K562 (cell line): ENCODE measurements around the gene TMEM33. TPM values are rescaled to one million over a fixed set of nuclear protein-coding genes. Genes with fewer than 3 reads are reported as not detected.

Source experiments
- ATAC-seq: fragments of 200-7000 bp; cut with Tn5 transposase; 3 replicates; pipeline ENCODE4 v1.9.1; 2020; ENCODE audit warnings: moderate library complexity
- BruUV-seq: library from RNA; stranded (reverse); fragments of 400-500 nt; replicated peaks from 2 replicates; lab custom pipeline; 2021; lab: Mats Ljungman, UMichigan
- CTCF ChIA-PET: fragments of 300-600 bp; formaldehyde crosslinking; extraction: SDS; loops from one replicate; lab custom pipeline; 2021; ENCODE audit warnings: low intra/inter-chr PET ratio; lab: Yijun Ruan, JAX
- POLR2A ChIA-PET: fragments of 300-600, 350-650 bp; sonication (Branson Sonifier 250); formaldehyde crosslinking; extraction: SDS; loops from one replicate; lab custom pipeline; 2021; ENCODE audit warnings: antibody characterized with exemption, inconsistent platforms; lab: Yijun Ruan, JAX
- DNase-seq, 4 experiments: peaks; one replicate each; pipeline versions ENCODE4 v3.0.0 to v3.0.0-alpha.2; 2011 to 2018; ENCODE audit warnings: low spot score in 3 of 4, mixed read lengths in 3 of 4; ENCODE audit errors: extremely low read depth in 1 of 4
- FAIRE-seq: peaks from 2 replicates; lab custom pipeline; 2011; peaks lifted over from hg19 to GRCh38; lab: Jason Lieb, UNC
- H2AFZ ChIP-seq: 2 replicates; pipeline ENCODE4 v1.6.0; 2011; ENCODE audit warnings: low read depth, low read length, control low read depth, inconsistent platforms
- H3K27ac ChIP-seq: fragments of 200-600 bp; 3 replicates; pipeline ENCODE4 v1.8.0; 2011; ENCODE audit warnings: low read depth, mild to moderate bottlenecking, control low read depth, inconsistent platforms, low read length, moderate library complexity, mixed read lengths; ENCODE audit errors: extremely low read depth
- H3K27me3 ChIP-seq, 2 experiments: fragments of 300-600 bp in 1 of 2; 2 replicates in 1 of 2; 3 replicates in 1 of 2; pipeline versions ENCODE4 v1.6.0 to v1.8.0; 2011; ENCODE audit warnings: inconsistent platforms in 2 of 2, low read length in 2 of 2, mild to moderate bottlenecking in 1 of 2, mixed read lengths in 1 of 2, moderate library complexity in 1 of 2; ENCODE audit not compliant: control insufficient read depth in 2 of 2, insufficient read depth in 2 of 2
- H3K36me3 ChIP-seq: fragments of 300-600 bp; 3 replicates; pipeline ENCODE4 v1.8.0; 2011; ENCODE audit warnings: mild to moderate bottlenecking, low read length, inconsistent platforms; ENCODE audit not compliant: control insufficient read depth, insufficient read depth
- H3K4me1 ChIP-seq, 2 experiments: fragments of 200-600 bp in 1 of 2; replicated peaks in 1 of 2; 2 replicates in 1 of 2; 3 replicates in 1 of 2; pipeline versions ENCODE4 v1.5.1 to v1.8.0; 2011; ENCODE audit warnings: inconsistent platforms in 2 of 2, low read length in 2 of 2, mild to moderate bottlenecking in 1 of 2, mixed read lengths in 1 of 2, moderate library complexity in 1 of 2; ENCODE audit not compliant: control insufficient read depth in 2 of 2, insufficient read depth in 2 of 2
- H3K4me2 ChIP-seq: 2 replicates; pipeline ENCODE4 v1.6.1; 2011; ENCODE audit warnings: low read length, control low read depth, inconsistent platforms, mixed read lengths; ENCODE audit not compliant: insufficient read depth
- H3K4me3 ChIP-seq: fragments of 200-600 bp; sonication (generic), shearing (Covaris generic); 2 replicates; pipeline ENCODE4 v1.5.1; 2016; ENCODE audit warnings: control low read depth, inconsistent platforms
- H3K79me2 ChIP-seq: fragments of 200-600 bp; 3 replicates; pipeline ENCODE4 v1.8.0; 2011; ENCODE audit warnings: low read length, inconsistent platforms; ENCODE audit not compliant: control insufficient read depth, insufficient read depth
- H3K9ac ChIP-seq, 2 experiments: 2 replicates each; pipeline versions ENCODE4 v1.6.0 to v1.6.1; 2011; ENCODE audit warnings: low read depth in 2 of 2, low read length in 2 of 2, control low read depth in 1 of 2, inconsistent platforms in 1 of 2, mild to moderate bottlenecking in 1 of 2, mixed read lengths in 1 of 2; ENCODE audit not compliant: insufficient read depth in 1 of 2
- H3K9me1 ChIP-seq: one replicate; pipeline ENCODE4 v1.6.0; 2011; ENCODE audit warnings: inconsistent platforms, mild to moderate bottlenecking, low read length, moderate library complexity; ENCODE audit not compliant: control insufficient read depth, insufficient read depth
- H3K9me3 ChIP-seq: replicated peaks from 2 replicates; pipeline ENCODE4 v1.5.1; 2011; ENCODE audit warnings: low read depth, low read length, inconsistent platforms; ENCODE audit not compliant: control insufficient read depth, insufficient read depth
- H4K20me1 ChIP-seq: replicated peaks from 2 replicates; pipeline ENCODE4 v1.6.1; 2011; ENCODE audit warnings: low read length, inconsistent platforms, mixed read lengths; ENCODE audit not compliant: control insufficient read depth, insufficient read depth
- BACH1 ChIP-seq: fragments of 200-800 bp; sonication (Bioruptor generic); IDR thresholded peaks from 2 replicates; pipeline ENCODE4 v1.6.1; 2016; ENCODE audit warnings: missing genetic modification characterization, missing compliant biosample characterization
- BCOR ChIP-seq: fragments of 450-650 bp; IDR thresholded peaks from 2 replicates; pipeline ENCODE4 v1.6.1; 2016
- CBX2 ChIP-seq: fragments of 200-600 bp; sonication (generic); IDR thresholded peaks from one replicate; pipeline ENCODE4 v1.6.1; 2012; ENCODE audit warnings: mild to moderate bottlenecking, low read length, inconsistent platforms; ENCODE audit not compliant: insufficient read depth, poor library complexity, severe bottlenecking
- CBX8 ChIP-seq: fragments of 200-600 bp; sonication (generic); IDR thresholded peaks from 2 replicates; pipeline ENCODE4 v1.6.1; 2012; ENCODE audit warnings: borderline replicate concordance, mixed run types, low read depth, mild to moderate bottlenecking, moderate library complexity, mixed read lengths, low read length, control low read depth, inconsistent platforms; ENCODE audit not compliant: poor library complexity, severe bottlenecking; ENCODE audit errors: extremely low read depth
- EP400 ChIP-seq: fragments of 450-650 bp; IDR thresholded peaks from 2 replicates; pipeline ENCODE4 v1.6.1; 2017; ENCODE audit warnings: antibody characterized with exemption, mild to moderate bottlenecking, moderate library complexity
- HNRNPL ChIP-seq: fragments of 200-400 bp; formaldehyde crosslinking; IDR thresholded peaks from 2 replicates; pipeline ENCODE4 v1.6.1; 2017; ENCODE audit warnings: low read depth, mild to moderate bottlenecking, low read length
- VEZF1 ChIP-seq: fragments of 200-800 bp; sonication (Bioruptor generic); IDR thresholded peaks from 2 replicates; pipeline ENCODE4 v1.6.1; 2017; ENCODE audit warnings: missing genetic modification characterization, missing compliant biosample characterization
- ZNF184 ChIP-seq: sonication (generic); formaldehyde crosslinking; IDR thresholded peaks from 2 replicates; pipeline ENCODE4 v1.5.0; 2020; ENCODE audit warnings: missing genetic modification reagents
- ZNF212 ChIP-seq: fragments of 450-650 bp; formaldehyde crosslinking; IDR thresholded peaks from 2 replicates; pipeline ENCODE4 v1.4.0; 2020; ENCODE audit warnings: mild to moderate bottlenecking
- ZNF766 ChIP-seq: fragments of 200-800 bp; sonication (Bioruptor generic); conservative IDR thresholded peaks from 2 replicates; pipeline ENCODE4 v1.6.1; 2016; ENCODE audit warnings: missing genetic modification characterization, missing compliant biosample characterization
- WGBS: fragments of 100-300 bp; shearing (Covaris generic); methylation state at CpG from one replicate; pipeline ENCODE4 v1.1.6; 2016; ENCODE audit warnings: low coverage, mixed read lengths; ENCODE audit not compliant: insufficient coverage; ENCODE audit errors: missing lambda C conversion rate; 5-methylcytosine and 5-hydroxymethylcytosine counted together
- in situ Hi-C: fragments of 300-500 bp; cut with MboI; formaldehyde crosslinking; loops from 4 replicates; pipeline ENCODE4 v1.15.0; 2018; ENCODE audit warnings: inconsistent platforms, mixed read lengths
- intact Hi-C: fragments of 100-400 bp; cut with micrococcal nuclease; formaldehyde crosslinking; loops from 2 replicates; pipeline ENCODE4 v1.14.2; 2022
- polyA plus RNA-seq, 8 experiments: library from polyadenylated mRNA; depleted of rRNA in 4 of 8; stranded (reverse) in 5 of 8; unstranded in 3 of 8; fragments of >200 nt; fragmentation: Nextera tagmentation in 2 of 8; fragmentation: Illumina TruSeq in 1 of 8; extraction: Ambion mirVana in 2 of 8; extraction: Trizol in 1 of 8; gene quantifications; 2 replicates each; pipeline versions ENCODE4 v1.2.1 to v1.2.3, GENCODE V29; 2011 to 2014; ENCODE audit warnings: inconsistent platforms in 1 of 8, missing spikeins in 1 of 8
- total RNA-seq, 7 experiments: library from RNA; depleted of rRNA in 6 of 7; stranded (reverse); fragments of >200 nt in 6 of 7; fragmentation: Illumina TruSeq in 2 of 7; extraction: Trizol in 2 of 7; gene quantifications; 2 replicates each; pipeline versions ENCODE4 v1.2.1 to v1.2.3, GENCODE V29; 2011 to 2021; ENCODE audit warnings: low replicate concordance in 1 of 7
- TF ChIP-seq, protein P1 (sequence below), 2 experiments: IDR thresholded peaks; 2 replicates each; pipeline ENCODE4 v1.6.1; 2012; ENCODE audit warnings: improper control_type of control experiment in 2 of 2, low read depth in 2 of 2, low read length in 2 of 2, borderline replicate concordance in 1 of 2
- TF ChIP-seq, protein P2 (sequence below): fragments of 450-650 bp; IDR thresholded peaks from 2 replicates; pipeline ENCODE4 v1.7.1; 2018; ENCODE audit warnings: mild to moderate bottlenecking, low read depth; ENCODE audit not compliant: partially characterized antibody
- TF ChIP-seq, protein P3 (sequence below), 2 experiments: IDR thresholded peaks; 2 replicates each; pipeline ENCODE4 v1.6.1; 2011; ENCODE audit warnings: borderline replicate concordance in 1 of 2, control low read depth in 1 of 2, low read depth in 1 of 2, low read length in 1 of 2, mild to moderate bottlenecking in 1 of 2, mixed read lengths in 1 of 2, moderate library complexity in 1 of 2; ENCODE audit not compliant: insufficient read depth in 1 of 2, insufficient read length in 1 of 2, poor library complexity in 1 of 2, severe bottlenecking in 1 of 2; ENCODE audit errors: extremely low read depth in 1 of 2

The TMEM33 gene
- total and polyA plus RNA-seq, 9 of the 15 experiments (the other 6 are each of a cell fraction or from before 2014, with no cell fraction given): 16.8 to 85.9 (median 67.9) TPM

GRCh38 chr4:41949531-41949930 is 14.3 kb downstream of the TMEM33 start:
- no peaks in the 10 kb centered on the region for H3K9me1 ChIP-seq
- TF ChIP-seq ZNF766 (no peak), ZNF212 (no peak), EP400 (no peak), BCOR (no peak), BACH1 (tag) (no peak), VEZF1 (no peak), CBX8 (no peak), HNRNPL (no peak), ZNF184 (CRISPR knock-in tag) (no peak), CBX2 (no peak)
- TF ChIP-seq, protein P1, sequence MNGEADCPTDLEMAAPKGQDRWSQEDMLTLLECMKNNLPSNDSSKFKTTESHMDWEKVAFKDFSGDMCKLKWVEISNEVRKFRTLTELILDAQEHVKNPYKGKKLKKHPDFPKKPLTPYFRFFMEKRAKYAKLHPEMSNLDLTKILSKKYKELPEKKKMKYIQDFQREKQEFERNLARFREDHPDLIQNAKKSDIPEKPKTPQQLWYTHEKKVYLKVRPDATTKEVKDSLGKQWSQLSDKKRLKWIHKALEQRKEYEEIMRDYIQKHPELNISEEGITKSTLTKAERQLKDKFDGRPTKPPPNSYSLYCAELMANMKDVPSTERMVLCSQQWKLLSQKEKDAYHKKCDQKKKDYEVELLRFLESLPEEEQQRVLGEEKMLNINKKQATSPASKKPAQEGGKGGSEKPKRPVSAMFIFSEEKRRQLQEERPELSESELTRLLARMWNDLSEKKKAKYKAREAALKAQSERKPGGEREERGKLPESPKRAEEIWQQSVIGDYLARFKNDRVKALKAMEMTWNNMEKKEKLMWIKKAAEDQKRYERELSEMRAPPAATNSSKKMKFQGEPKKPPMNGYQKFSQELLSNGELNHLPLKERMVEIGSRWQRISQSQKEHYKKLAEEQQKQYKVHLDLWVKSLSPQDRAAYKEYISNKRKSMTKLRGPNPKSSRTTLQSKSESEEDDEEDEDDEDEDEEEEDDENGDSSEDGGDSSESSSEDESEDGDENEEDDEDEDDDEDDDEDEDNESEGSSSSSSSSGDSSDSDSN (IDR thresholded peaks at IDR 0.05; ENCODE audit: borderline replicate concordance in 1 of 2, low read depth in 2 of 2, low read length in 2 of 2): no peak
- TF ChIP-seq, protein P2, sequence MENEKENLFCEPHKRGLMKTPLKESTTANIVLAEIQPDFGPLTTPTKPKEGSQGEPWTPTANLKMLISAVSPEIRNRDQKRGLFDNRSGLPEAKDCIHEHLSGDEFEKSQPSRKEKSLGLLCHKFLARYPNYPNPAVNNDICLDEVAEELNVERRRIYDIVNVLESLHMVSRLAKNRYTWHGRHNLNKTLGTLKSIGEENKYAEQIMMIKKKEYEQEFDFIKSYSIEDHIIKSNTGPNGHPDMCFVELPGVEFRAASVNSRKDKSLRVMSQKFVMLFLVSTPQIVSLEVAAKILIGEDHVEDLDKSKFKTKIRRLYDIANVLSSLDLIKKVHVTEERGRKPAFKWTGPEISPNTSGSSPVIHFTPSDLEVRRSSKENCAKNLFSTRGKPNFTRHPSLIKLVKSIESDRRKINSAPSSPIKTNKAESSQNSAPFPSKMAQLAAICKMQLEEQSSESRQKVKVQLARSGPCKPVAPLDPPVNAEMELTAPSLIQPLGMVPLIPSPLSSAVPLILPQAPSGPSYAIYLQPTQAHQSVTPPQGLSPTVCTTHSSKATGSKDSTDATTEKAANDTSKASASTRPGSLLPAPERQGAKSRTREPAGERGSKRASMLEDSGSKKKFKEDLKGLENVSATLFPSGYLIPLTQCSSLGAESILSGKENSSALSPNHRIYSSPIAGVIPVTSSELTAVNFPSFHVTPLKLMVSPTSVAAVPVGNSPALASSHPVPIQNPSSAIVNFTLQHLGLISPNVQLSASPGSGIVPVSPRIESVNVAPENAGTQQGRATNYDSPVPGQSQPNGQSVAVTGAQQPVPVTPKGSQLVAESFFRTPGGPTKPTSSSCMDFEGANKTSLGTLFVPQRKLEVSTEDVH: no peak
- TF ChIP-seq, protein P3, sequence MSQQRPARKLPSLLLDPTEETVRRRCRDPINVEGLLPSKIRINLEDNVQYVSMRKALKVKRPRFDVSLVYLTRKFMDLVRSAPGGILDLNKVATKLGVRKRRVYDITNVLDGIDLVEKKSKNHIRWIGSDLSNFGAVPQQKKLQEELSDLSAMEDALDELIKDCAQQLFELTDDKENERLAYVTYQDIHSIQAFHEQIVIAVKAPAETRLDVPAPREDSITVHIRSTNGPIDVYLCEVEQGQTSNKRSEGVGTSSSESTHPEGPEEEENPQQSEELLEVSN (IDR thresholded peaks at IDR 0.05; ENCODE audit: borderline replicate concordance in 1 of 2, extremely low read depth in 1 of 2, insufficient read depth in 1 of 2, insufficient read length in 1 of 2, low read depth in 1 of 2, low read length in 1 of 2, poor library complexity in 1 of 2, severe bottlenecking in 1 of 2): no peak
- TF ChIP-seq, all 486 proteins: peak for 0
- Histone ChIP-seq H2AFZ (no peak overlapping the region), H3K9me3 (no peaks in the 10 kb centered on the region), H3K79me2 (no peaks in the 10 kb centered on the region), H3K27ac (no peak overlapping the region), H3K27me3 (no peaks in the 10 kb centered on the region), H3K4me2 (no peak overlapping the region), H3K9ac (no peak overlapping the region), H3K4me1 (no peaks in the 10 kb centered on the region), H4K20me1 (no peaks in the 10 kb centered on the region), H3K4me3 (no peak overlapping the region), H3K36me3 (peaks cover 93% of the 10 kb centered on the region)
- BruUV-seq: no TSS peak
- WGBS: 86% methylated on average over 3 of the region's 3 CpGs
- DNase-seq (no peak), FAIRE-seq (no peak), ATAC-seq (no peak)
- in situ Hi-C loops (no loop called here), intact Hi-C loops (no loop called here)
- POLR2A ChIA-PET: no interaction called here
- CTCF ChIA-PET: no interaction called here
